GM12878 (cell line): ENCODE results near the gene SUN5. TPM values are rescaled to one million over a fixed set of nuclear protein-coding genes. Genes with fewer than 3 reads are reported as not detected.

ENCODE experiments used
- ATAC-seq: fragments of 200-7000 bp; cut with Tn5 transposase; 3 replicates; pipeline ENCODE4 v1.9.1; 2020; ENCODE audit warnings: mild to moderate bottlenecking, moderate library complexity
- BruUV-seq: library from RNA; stranded (reverse); fragments of 400-500 nt; replicated peaks from 2 replicates; lab custom pipeline; 2021; lab: Mats Ljungman, UMichigan
- CTCF ChIA-PET: fragments of 300-600 bp; sonication (Branson Sonifier 250); formaldehyde crosslinking; extraction: SDS; loops from one replicate; lab custom pipeline; 2021; ENCODE audit warnings: inconsistent platforms; lab: Yijun Ruan, JAX
- POLR2A ChIA-PET: fragments of 350-600 bp; formaldehyde crosslinking; extraction: SDS; loops from one replicate; lab custom pipeline; 2021; ENCODE audit warnings: inconsistent platforms; lab: Charles Lee
- RAD21 ChIA-PET: fragments of 300-600 bp; sonication (Branson Sonifier 250); formaldehyde crosslinking; loops from one replicate; lab custom pipeline; 2023; ENCODE audit warnings: antibody characterized with exemption; ENCODE audit not compliant: unreplicated experiment; lab: Charles Lee
- SMC1A ChIA-PET: fragments of 300-600 bp; sonication (Branson Sonifier 250); formaldehyde crosslinking; loops from one replicate; lab custom pipeline; 2023; ENCODE audit not compliant: unreplicated experiment, uncharacterized antibody; lab: Charles Lee
- DNase-seq: peaks from one replicate; pipeline ENCODE4 v3.0.0-alpha.2; 2011; ENCODE audit warnings: low read depth, low spot score
- FAIRE-seq: peaks from 3 replicates; lab custom pipeline; 2011; peaks lifted over from hg19 to GRCh38; lab: Jason Lieb, UNC
- H2AFZ ChIP-seq: 2 replicates; pipeline ENCODE4 v1.6.0; 2011; ENCODE audit warnings: low read depth, low read length, control low read depth; ENCODE audit not compliant: control insufficient read depth
- H3K27ac ChIP-seq: 2 replicates; pipeline ENCODE4 v1.5.1; 2011; ENCODE audit warnings: control low read depth; ENCODE audit not compliant: control insufficient read depth, insufficient read depth
- H3K27me3 ChIP-seq, 2 experiments: replicated peaks in 1 of 2; 2 replicates each; pipeline versions ENCODE4 v1.6.0 to v1.6.1; 2011; ENCODE audit warnings: low read length in 1 of 2; ENCODE audit not compliant: control insufficient read depth in 2 of 2, insufficient read depth in 2 of 2
- H3K36me3 ChIP-seq, 2 experiments: 2 replicates each; pipeline ENCODE4 v1.5.1; 2011; ENCODE audit warnings: low read length in 1 of 2; ENCODE audit not compliant: control insufficient read depth in 2 of 2, insufficient read depth in 2 of 2
- H3K4me1 ChIP-seq: 2 replicates; pipeline ENCODE4 v1.6.1; 2011; ENCODE audit warnings: mild to moderate bottlenecking, low read length, moderate library complexity, mixed read lengths; ENCODE audit not compliant: control insufficient read depth, insufficient read depth
- H3K4me2 ChIP-seq: 2 replicates; pipeline ENCODE4 v1.6.0; 2011; ENCODE audit warnings: control low read depth; ENCODE audit not compliant: control insufficient read depth, insufficient read depth
- H3K4me3 ChIP-seq: fragments of 200-600 bp; sonication (generic); 2 replicates; pipeline ENCODE4 v1.5.1; 2016
- H3K79me2 ChIP-seq: 2 replicates; pipeline ENCODE4 v1.6.0; 2011; ENCODE audit warnings: low read length; ENCODE audit not compliant: control insufficient read depth, insufficient read depth
- H3K9ac ChIP-seq: 2 replicates; pipeline ENCODE4 v1.8.0; 2011; ENCODE audit warnings: low read length, control low read depth, mixed read lengths; ENCODE audit not compliant: control insufficient read depth, insufficient read depth
- H3K9me3 ChIP-seq: replicated peaks from 3 replicates; pipeline ENCODE4 v1.5.1; 2011; ENCODE audit warnings: mild to moderate bottlenecking, low read length; ENCODE audit not compliant: control insufficient read depth, insufficient read depth
- H4K20me1 ChIP-seq: 2 replicates; pipeline ENCODE4 v1.6.0; 2011; ENCODE audit not compliant: control insufficient read depth, insufficient read depth
- CREB1 ChIP-seq: IDR thresholded peaks from 2 replicates; pipeline ENCODE4 v1.6.1; 2012; ENCODE audit warnings: low read depth, mild to moderate bottlenecking, inconsistent platforms
- ELK1 ChIP-seq: IDR thresholded peaks from 2 replicates; pipeline ENCODE4 v1.6.1; 2012; ENCODE audit warnings: low read depth, low read length, improper control_type of control experiment
- FOS ChIP-seq: IDR thresholded peaks from 3 replicates; pipeline ENCODE4 v1.6.1; 2011; ENCODE audit warnings: borderline replicate concordance; ENCODE audit not compliant: insufficient read length; ENCODE audit errors: extremely low read depth
- HDAC6 ChIP-seq: fragments of 200-600 bp; sonication (generic); IDR thresholded peaks from one replicate; pipeline ENCODE4 v1.8.0; 2017; ENCODE audit warnings: antibody characterized with exemption; ENCODE audit not compliant: unreplicated experiment
- IRF3 ChIP-seq: fragments of 450-650 bp; IDR thresholded peaks from 2 replicates; pipeline ENCODE4 v1.6.1; 2014; ENCODE audit warnings: mild to moderate bottlenecking
- IRF4 ChIP-seq: IDR thresholded peaks from 2 replicates; pipeline ENCODE4 v1.6.1; 2011; ENCODE audit warnings: low read depth, low read length
- IRF5 ChIP-seq: fragments of 450-650 bp; IDR thresholded peaks from 2 replicates; pipeline ENCODE4 v1.6.1; 2017; ENCODE audit warnings: borderline replicate concordance
- NFYA ChIP-seq: IDR thresholded peaks from 2 replicates; pipeline ENCODE4 v1.6.1; 2011; ENCODE audit warnings: low read depth, mild to moderate bottlenecking, low read length, improper control_type of control experiment, borderline replicate concordance
- RAD21 ChIP-seq: IDR thresholded peaks from 2 replicates; pipeline ENCODE4 v1.6.1; 2011; ENCODE audit warnings: mild to moderate bottlenecking, low read depth, low read length, moderate library complexity; ENCODE audit not compliant: insufficient read depth
- SMAD1 ChIP-seq: fragments of 450-650 bp; IDR thresholded peaks from 2 replicates; pipeline ENCODE4 v1.6.1; 2018; ENCODE audit warnings: mild to moderate bottlenecking, low read depth; ENCODE audit not compliant: partially characterized antibody
- SMARCA5 ChIP-seq: fragments of 450-650 bp; IDR thresholded peaks from 2 replicates; pipeline ENCODE4 v1.6.1; 2017; ENCODE audit warnings: mild to moderate bottlenecking
- SMC3 ChIP-seq: IDR thresholded peaks from 2 replicates; pipeline ENCODE4 v1.6.1; 2011; ENCODE audit warnings: low read length, improper control_type of control experiment, borderline replicate concordance
- ZBTB40 ChIP-seq: fragments of 450-650 bp; IDR thresholded peaks from 2 replicates; pipeline ENCODE4 v1.6.1; 2016; ENCODE audit warnings: mild to moderate bottlenecking, moderate library complexity, borderline replicate concordance
- whole genome bisulfite sequencing: methylation state at CpG from one replicate; pipeline ENCODE4 v1.1.6; 2016; ENCODE audit warnings: low lambda C conversion rate; ENCODE audit not compliant: insufficient replicate concordance, insufficient coverage; ENCODE audit errors: missing lambda C conversion rate; 5-methylcytosine and 5-hydroxymethylcytosine counted together
- in situ Hi-C: fragments of 300-500 bp; cut with MboI; formaldehyde crosslinking; loops from 9 replicates; pipeline ENCODE4 v1.14.3; 2018; ENCODE audit warnings: mixed read lengths
- intact Hi-C: fragments of 100-400 bp; cut with micrococcal nuclease; formaldehyde crosslinking; loops from one replicate; pipeline ENCODE4 v1.14.2; 2022; ENCODE audit not compliant: unreplicated experiment
- polyA plus RNA-seq, 11 experiments: library from polyadenylated mRNA; depleted of rRNA in 4 of 11; unstranded in 6 of 11; stranded (reverse) in 5 of 11; fragments of >200 nt; fragmentation: Nextera tagmentation in 4 of 11; fragmentation: Illumina TruSeq in 1 of 11; extraction: Ambion mirVana in 4 of 11; extraction: Trizol in 1 of 11; gene quantifications; 1 replicate in 1 of 11; 2 replicates in 10 of 11; pipeline versions ENCODE4 v1.2.1 to v1.2.3, GENCODE V29; 2011 to 2016; ENCODE audit warnings: inconsistent platforms in 2 of 11, missing spikeins in 2 of 11, low read depth in 1 of 11
- total RNA-seq, 4 experiments: library from RNA; depleted of rRNA in 3 of 4; stranded (reverse); fragments of >200 nt in 3 of 4; fragmentation: Illumina TruSeq in 1 of 4; extraction: Trizol in 1 of 4; gene quantifications; 2 replicates each; pipeline versions ENCODE4 v1.2.1 to v1.2.3, GENCODE V29; 2013 to 2021

The SUN5 gene
- total and polyA plus RNA-seq, 10 of the 15 experiments (the other 5 are each of a cell fraction or from before 2014, with no cell fraction given), result not detected

GRCh38 chr20:32970115-32970972, 33.9 kb downstream of the SUN5 start:
- in situ Hi-C loops, result no loop called here
- no peak overlapping the region for H3K4me3 ChIP-seq
- BruUV-seq, result no TSS peak
- RAD21 ChIA-PET, result no interaction called here
- 97% methylated on average over 15 of the region's 15 CpGs for WGBS
- no peaks in the 10 kb centered on the region for H4K20me1 ChIP-seq
- DNase-seq (no peak), FAIRE-seq (no peak), ATAC-seq (no peak)
- no peaks in the 10 kb centered on the region for H3K36me3 ChIP-seq
- peak overlapping the region; percentile 97 for H3K27ac ChIP-seq
- H3K79me2 ChIP-seq, result no peaks in the 10 kb centered on the region; the same call in 1 of the 2 replicates
- H3K27me3 ChIP-seq, result no peaks in the 10 kb centered on the region
- H3K9me3 ChIP-seq, result no peaks in the 10 kb centered on the region
- POLR2A ChIA-PET, result no interaction called here
- peaks cover 38% of the 10 kb centered on the region for H3K4me1 ChIP-seq
- peak overlapping the region; percentile 39; the same call in 1 of the 2 replicates for H2AFZ ChIP-seq
- H3K9ac ChIP-seq, result no peak overlapping the region; the same call in 1 of the 2 replicates
- CTCF ChIA-PET, result interaction anchor here (1.5 kb wide), 1 partner anchor 69 kb away, joined by 4 read pairs; no protein-coding TSS in a partner anchor
- no peak overlapping the region for H3K4me2 ChIP-seq
- SMC1A ChIA-PET, result no interaction called here
- intact Hi-C loops, result no loop called here
- TF ChIP-seq SMC3, result no peak
- TF ChIP-seq IRF3, result no peak
- no peak for TF ChIP-seq IRF4
- TF ChIP-seq HDAC6, result no peak
- TF ChIP-seq SMARCA5, result no peak
- no peak for TF ChIP-seq RAD21
- TF ChIP-seq ELK1, result no peak
- no peak for TF ChIP-seq FOS
- TF ChIP-seq SMAD1, result no peak
- no peak for TF ChIP-seq ZBTB40
- TF ChIP-seq CREB1, result no peak
- no peak for TF ChIP-seq NFYA
- no peak for TF ChIP-seq IRF5
